MM.1S (cell line): ENCODE results near the gene CDC6.

Experiments
- EZH2phosphoT487 ChIP-seq: fragments of 300-600 bp; sonication (generic); IDR thresholded peaks from 2 replicates; pipeline ENCODE4 v1.6.1; 2018; ENCODE audit warnings: antibody characterized with exemption, low read length
- TF ChIP-seq, protein P1 (sequence below): fragments of 300-600 bp; sonication (generic); IDR thresholded peaks from 2 replicates; pipeline ENCODE4 v1.5.1; 2016; ENCODE audit warnings: antibody characterized with exemption, low read length, mixed read lengths

DNA sequence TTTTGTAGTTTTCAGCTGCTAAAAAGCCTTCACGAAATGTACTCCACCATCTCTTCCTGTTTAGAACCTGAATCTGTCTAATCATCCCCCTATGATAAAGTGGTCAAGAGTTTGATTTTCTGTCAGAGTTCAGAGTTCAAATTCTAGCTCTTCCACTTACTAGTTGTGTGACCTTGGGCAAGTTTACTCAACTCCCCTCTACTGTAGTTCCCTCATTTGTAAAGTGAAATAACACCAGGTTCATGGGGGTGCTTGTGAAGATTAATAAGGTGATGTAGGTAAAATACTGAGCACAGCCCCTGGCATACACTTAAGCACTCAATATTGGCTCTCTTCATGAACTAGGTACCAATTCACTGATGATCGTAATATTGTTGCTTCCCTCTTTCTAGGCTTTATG lies 1.2 kb upstream of the CDC6 start:
- TF ChIP-seq, protein P1, sequence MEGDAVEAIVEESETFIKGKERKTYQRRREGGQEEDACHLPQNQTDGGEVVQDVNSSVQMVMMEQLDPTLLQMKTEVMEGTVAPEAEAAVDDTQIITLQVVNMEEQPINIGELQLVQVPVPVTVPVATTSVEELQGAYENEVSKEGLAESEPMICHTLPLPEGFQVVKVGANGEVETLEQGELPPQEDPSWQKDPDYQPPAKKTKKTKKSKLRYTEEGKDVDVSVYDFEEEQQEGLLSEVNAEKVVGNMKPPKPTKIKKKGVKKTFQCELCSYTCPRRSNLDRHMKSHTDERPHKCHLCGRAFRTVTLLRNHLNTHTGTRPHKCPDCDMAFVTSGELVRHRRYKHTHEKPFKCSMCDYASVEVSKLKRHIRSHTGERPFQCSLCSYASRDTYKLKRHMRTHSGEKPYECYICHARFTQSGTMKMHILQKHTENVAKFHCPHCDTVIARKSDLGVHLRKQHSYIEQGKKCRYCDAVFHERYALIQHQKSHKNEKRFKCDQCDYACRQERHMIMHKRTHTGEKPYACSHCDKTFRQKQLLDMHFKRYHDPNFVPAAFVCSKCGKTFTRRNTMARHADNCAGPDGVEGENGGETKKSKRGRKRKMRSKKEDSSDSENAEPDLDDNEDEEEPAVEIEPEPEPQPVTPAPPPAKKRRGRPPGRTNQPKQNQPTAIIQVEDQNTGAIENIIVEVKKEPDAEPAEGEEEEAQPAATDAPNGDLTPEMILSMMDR, result no peak
- no peak for TF ChIP-seq EZH2phosphoT487
